ENCODE results near the gene AFF3. TPM values are rescaled to one million over a fixed set of nuclear protein-coding genes. Genes with fewer than 3 reads are reported as not detected.
"Not testable (repeated sequence)": the region's sequence is repeated elsewhere in the genome, so short reads cannot be mapped to it uniquely, and the experiment has no call there.

Gene AFF3
- total RNA-seq, 3 donors from 2014 or later (not counting 1 experiment from before 2014, with no cell fraction given): 4.6 to 9.6 (median 5.6) TPM

GRCh38 chr2:100104718-100105677 is 37.4 kb downstream of the AFF3 start:
- Histone ChIP-seq H3K27ac (ENCODE audit: low read length) (no peak overlapping the region), H3K27me3 (ENCODE audit: control insufficient read depth, insufficient read depth, low read length) (no peaks in the 10 kb centered on the region), H3K36me3 (ENCODE audit: control insufficient read depth, insufficient read depth, low read length) (no peaks in the 10 kb centered on the region), H3K9me3 (ENCODE audit: control insufficient read depth, insufficient read depth, low read length) (no peaks in the 10 kb centered on the region), H3K4me1 (ENCODE audit: control insufficient read depth, insufficient read depth, low read length) (peaks cover 8% of the 10 kb centered on the region), H3K4me3 (ENCODE audit: low read length) (peak overlapping the region; percentile 11)
- intact Hi-C loops (cut with micrococcal nuclease): no loop called here
- Mint-ChIP-seq H3K36me3 (no peaks in the 10 kb centered on the region), H3K27me3 (ENCODE audit: low read depth in 2 of 2) (peaks cover 23 to 24% of the 10 kb centered on the region in 2 donors), H3K4me3 (peak overlapping the region; percentile 77), H3K27ac (no peak overlapping the region), H3K4me1 (no peaks in the 10 kb centered on the region), H3K9me3 (no peaks in the 10 kb centered on the region)
- WGBS (ENCODE audit: insufficient coverage): 4% methylated on average over 108 of the region's 119 CpGs
- TF ChIP-seq CTCF (IDR thresholded peaks at IDR 0.05): no peak
- DNase-seq: peak in 1 of 2 donors; percentile 59
- ATAC-seq: peak; percentile 40 to 71 (median 55)

- H3K27ac Mint-ChIP-seq; H3K27ac ChIP-seq (ENCODE audit: low read length); H3K36me3 ChIP-seq (ENCODE audit: control insufficient read depth, insufficient read depth, low read length); H3K4me3 Mint-ChIP-seq; H3K9me3 ChIP-seq (ENCODE audit: control insufficient read depth, insufficient read depth, low read length); DNase-seq; intact Hi-C loops (cut with micrococcal nuclease); H3K4me1 ChIP-seq (ENCODE audit: control insufficient read depth, insufficient read depth, low read length); H3K4me3 ChIP-seq (ENCODE audit: low read length); H3K9me3 Mint-ChIP-seq; H3K4me1 Mint-ChIP-seq; H3K36me3 Mint-ChIP-seq; H3K27me3 ChIP-seq (ENCODE audit: control insufficient read depth, insufficient read depth, low read length): not testable (repeated sequence)
- H3K27me3 Mint-ChIP-seq (ENCODE audit: low read depth in 2 of 2): peaks cover 21 to 24% of the 10 kb centered on the region in 2 donors
- WGBS (ENCODE audit: insufficient coverage): 0% methylated on average over 13 of the region's 60 CpGs
- peak in 2 of 3 donors; percentile 29 to 53 for ATAC-seq
These were observed 38.1 kb downstream of the AFF3 start for GRCh38 chr2:100104265-100104664.

GRCh38 chr2:100103527-100104252 is 38.7 kb downstream of the AFF3 start:
- 72% methylated on average over 9 of the region's 39 CpGs for WGBS (ENCODE audit: insufficient coverage)
- H3K27me3 Mint-ChIP-seq (ENCODE audit: low read depth in 2 of 2): peaks cover 21 to 24% of the 10 kb centered on the region in 2 donors
- intact Hi-C loops (cut with micrococcal nuclease); H3K36me3 Mint-ChIP-seq; H3K36me3 ChIP-seq (ENCODE audit: control insufficient read depth, insufficient read depth, low read length); H3K4me1 Mint-ChIP-seq; H3K9me3 ChIP-seq (ENCODE audit: control insufficient read depth, insufficient read depth, low read length); H3K9me3 Mint-ChIP-seq; H3K27ac ChIP-seq (ENCODE audit: low read length); H3K27me3 ChIP-seq (ENCODE audit: control insufficient read depth, insufficient read depth, low read length); H3K4me1 ChIP-seq (ENCODE audit: control insufficient read depth, insufficient read depth, low read length); H3K4me3 ChIP-seq (ENCODE audit: low read length); H3K27ac Mint-ChIP-seq; DNase-seq: not testable (repeated sequence)
- peak in 2 of 3 donors; percentile 26 to 28 for ATAC-seq
- H3K4me3 Mint-ChIP-seq: peak overlapping the region; percentile 42

GRCh38 chr2:100102466-100103180 is 39.8 kb downstream of the AFF3 start:
- H3K36me3 ChIP-seq (ENCODE audit: control insufficient read depth, insufficient read depth, low read length); H3K4me3 ChIP-seq (ENCODE audit: low read length); H3K27ac ChIP-seq (ENCODE audit: low read length); H3K4me1 Mint-ChIP-seq; H3K27ac Mint-ChIP-seq; H3K36me3 Mint-ChIP-seq; H3K27me3 ChIP-seq (ENCODE audit: control insufficient read depth, insufficient read depth, low read length); H3K4me1 ChIP-seq (ENCODE audit: control insufficient read depth, insufficient read depth, low read length); H3K9me3 ChIP-seq (ENCODE audit: control insufficient read depth, insufficient read depth, low read length); intact Hi-C loops (cut with micrococcal nuclease); ATAC-seq; H3K9me3 Mint-ChIP-seq; DNase-seq: not testable (repeated sequence)
- H3K4me3 Mint-ChIP-seq: peak overlapping the region; percentile 81
- no CpG with 5 or more reads among the region's 8 CpGs for WGBS (ENCODE audit: insufficient coverage)
- peaks cover 16 to 21% of the 10 kb centered on the region in 2 donors for H3K27me3 Mint-ChIP-seq (ENCODE audit: low read depth in 2 of 2)

GRCh38 chr2:100098855-100099254 is 43.5 kb downstream of the AFF3 start:
- ATAC-seq; H3K27me3 ChIP-seq (ENCODE audit: control insufficient read depth, insufficient read depth, low read length); H3K27me3 Mint-ChIP-seq (ENCODE audit: low read depth in 2 of 2); H3K4me1 ChIP-seq (ENCODE audit: control insufficient read depth, insufficient read depth, low read length); H3K27ac Mint-ChIP-seq; H3K36me3 ChIP-seq (ENCODE audit: control insufficient read depth, insufficient read depth, low read length); intact Hi-C loops (cut with micrococcal nuclease); H3K27ac ChIP-seq (ENCODE audit: low read length); H3K36me3 Mint-ChIP-seq; H3K4me3 ChIP-seq (ENCODE audit: low read length); H3K9me3 Mint-ChIP-seq; H3K4me3 Mint-ChIP-seq; DNase-seq; H3K4me1 Mint-ChIP-seq; H3K9me3 ChIP-seq (ENCODE audit: control insufficient read depth, insufficient read depth, low read length): not testable (repeated sequence)
- WGBS (ENCODE audit: insufficient coverage): no CpG with 5 or more reads among the region's 8 CpGs

- DNase-seq; H3K9me3 Mint-ChIP-seq; H3K4me1 Mint-ChIP-seq; H3K27me3 ChIP-seq (ENCODE audit: control insufficient read depth, insufficient read depth, low read length); H3K36me3 Mint-ChIP-seq; ATAC-seq; H3K27ac Mint-ChIP-seq; H3K36me3 ChIP-seq (ENCODE audit: control insufficient read depth, insufficient read depth, low read length); H3K9me3 ChIP-seq (ENCODE audit: control insufficient read depth, insufficient read depth, low read length); H3K4me3 Mint-ChIP-seq; intact Hi-C loops (cut with micrococcal nuclease); H3K27me3 Mint-ChIP-seq (ENCODE audit: low read depth in 2 of 2); H3K4me1 ChIP-seq (ENCODE audit: control insufficient read depth, insufficient read depth, low read length); H3K4me3 ChIP-seq (ENCODE audit: low read length); H3K27ac ChIP-seq (ENCODE audit: low read length): not testable (repeated sequence)
- no CpG with 5 or more reads among the region's 7 CpGs for WGBS (ENCODE audit: insufficient coverage)
These were observed 44.6 kb downstream of the AFF3 start for GRCh38 chr2:100097611-100098294.

Measured in natural killer cell (primary cell).